Spleen (tissue), 11 donors: ENCODE data around the gene CABP2. TPM values are rescaled to one million over a fixed set of nuclear protein-coding genes. Genes with fewer than 3 reads are reported as not detected.

Source experiments
- DNase-seq: peaks from one replicate; pipeline ENCODE4 v3.0.0-alpha.2; 2020
- H3K27ac ChIP-seq, 8 donors: fragments of 200-600 bp; sonication (generic) in 7 of 8; 1 replicate in 4 of 8; 2 replicates in 4 of 8; pipeline versions ENCODE4 v1.5.0 to v1.8.0; 2016 to 2021; ENCODE audit warnings: inconsistent platforms in 4 of 8, mild to moderate bottlenecking in 4 of 8, moderate library complexity in 1 of 8
- H3K27me3 ChIP-seq, 7 donors: fragments of 200-600 bp; sonication (generic) in 6 of 7; replicated peaks in 1 of 7; 1 replicate in 4 of 7; 2 replicates in 3 of 7; pipeline versions ENCODE4 v1.5.0 to v1.8.0; 2016 to 2021; ENCODE audit warnings: inconsistent platforms in 3 of 7, mild to moderate bottlenecking in 1 of 7
- H3K36me3 ChIP-seq, 6 donors: fragments of 200-600 bp; sonication (generic) in 5 of 6; 1 replicate in 4 of 6; 2 replicates in 2 of 6; pipeline versions ENCODE4 v1.5.0 to v1.8.0; 2016 to 2021; ENCODE audit warnings: inconsistent platforms in 2 of 6
- H3K4me1 ChIP-seq, 6 donors: fragments of 200-600 bp; sonication (generic) in 5 of 6; 1 replicate in 3 of 6; 2 replicates in 3 of 6; pipeline versions ENCODE4 v1.5.0 to v1.8.0; 2016 to 2021; ENCODE audit warnings: inconsistent platforms in 3 of 6
- H3K4me3 ChIP-seq, 8 donors: fragments of 200-600 bp; sonication (generic) in 7 of 8; 1 replicate in 4 of 8; 2 replicates in 4 of 8; pipeline versions ENCODE4 v1.5.0 to v1.8.0; 2016 to 2021; ENCODE audit warnings: inconsistent platforms in 4 of 8, mild to moderate bottlenecking in 4 of 8, moderate library complexity in 2 of 8
- H3K9me3 ChIP-seq, 8 donors: fragments of 200-600 bp; sonication (generic) in 7 of 8; 1 replicate in 4 of 8; 2 replicates in 4 of 8; pipeline versions ENCODE4 v1.5.0 to v1.8.0; 2016 to 2021; ENCODE audit warnings: inconsistent platforms in 4 of 8
- POLR2A ChIP-seq, 3 donors: fragments of 450-650 bp; IDR thresholded peaks; one replicate each; pipeline ENCODE4 v1.5.1; 2017; ENCODE audit warnings: antibody characterized with exemption in 3 of 3, mild to moderate bottlenecking in 1 of 3
- POLR2AphosphoS5 ChIP-seq, 3 donors: sonication (generic); formaldehyde crosslinking; IDR thresholded peaks; one replicate each; pipeline ENCODE4 v1.5.1; 2017; ENCODE audit warnings: antibody characterized with exemption in 3 of 3
- WGBS, 5 donors: extraction: QIAGEN DNeasy Blood & Tissue Kit in 3 of 5; methylation state at CpG; one replicate each; pipeline versions ENCODE4 v1.1.5 to v1.1.7; 2013 to 2018; 5-methylcytosine and 5-hydroxymethylcytosine counted together
- intact Hi-C: fragments of 100-400 bp; cut with DNase I; formaldehyde crosslinking; loops from one replicate; pipeline ENCODE4 v1.15.0; 2023; ENCODE audit warnings: low total_unique reads
- polyA plus RNA-seq, 3 donors: library from polyadenylated mRNA; stranded (reverse); fragments of 200-250 nt; gene quantifications; one replicate each; pipeline ENCODE4 v1.2.1, GENCODE V29; 2013
- total RNA-seq, 7 donors: library from RNA; depleted of rRNA in 3 of 7; stranded (reverse); fragments of >200 nt in 3 of 7; fragmentation: NEBNext Ultra II Directional in 4 of 7; extraction: Animal tissue kit (Norgen Biotek cat#: 25700) in 4 of 7; gene quantifications; one replicate each; pipeline versions ENCODE4 v1.1.0 to v1.2.1, GENCODE V29; 2016 to 2021
- TF ChIP-seq, protein P1 (sequence below), 11 experiments: fragments of 200-600 bp in 7 of 11; fragments of 450-650 bp in 4 of 11; sonication (generic) in 4 of 11; IDR thresholded peaks in 8 of 11; conservative IDR thresholded peaks in 3 of 11; 1 replicate in 7 of 11; 2 replicates in 4 of 11; pipeline versions ENCODE4 v1.4.0 to v1.8.0; 2016 to 2021; ENCODE audit warnings: antibody characterized with exemption in 11 of 11, inconsistent platforms in 4 of 11, mild to moderate bottlenecking in 1 of 11
- donor health status: healthy with polysubstance abuse.
- donor health status: DM: no; HTN: no; CAD: no; lungs with moderate emphysema.
- donor health status: DM: no; HTN: no; CAD: no.
- donor health status: Bipolar disorder and iron deficiency.
- donor health status: healthy.
- donor health status: DM: no; HTN: no; CAD: no.
- donor health status: DM: yes; HTN: yes; CAD: no.

CABP2 gene
- total and polyA plus RNA-seq, 10 donors = not detected

- peak in 2 of 3 donors; percentile 11 to 45 for TF ChIP-seq POLR2AphosphoS5 (IDR thresholded peaks at IDR 0.05)
- no peak for TF ChIP-seq POLR2A (IDR thresholded peaks at IDR 0.05)
- no peaks in the 10 kb centered on the region for H3K9me3 ChIP-seq
- H3K36me3 ChIP-seq = peaks cover 0 to 100% (median 92%) of the 10 kb centered on the region in 6 donors
- no peak overlapping the region for H3K27ac ChIP-seq
- H3K27me3 ChIP-seq = no peaks in the 10 kb centered on the region
- no peak for DNase-seq
- intact Hi-C loops = no loop called here
- 91 to 95% (median 92%) methylated on average over 54 to 59 of the region's 59 CpGs for WGBS, 5 donors
- H3K4me3 ChIP-seq = no peak overlapping the region
- no peaks in the 10 kb centered on the region for H3K4me1 ChIP-seq
These were observed 28.6 kb downstream of the CABP2 start for GRCh38 chr11:67494371-67495233.

DNA sequence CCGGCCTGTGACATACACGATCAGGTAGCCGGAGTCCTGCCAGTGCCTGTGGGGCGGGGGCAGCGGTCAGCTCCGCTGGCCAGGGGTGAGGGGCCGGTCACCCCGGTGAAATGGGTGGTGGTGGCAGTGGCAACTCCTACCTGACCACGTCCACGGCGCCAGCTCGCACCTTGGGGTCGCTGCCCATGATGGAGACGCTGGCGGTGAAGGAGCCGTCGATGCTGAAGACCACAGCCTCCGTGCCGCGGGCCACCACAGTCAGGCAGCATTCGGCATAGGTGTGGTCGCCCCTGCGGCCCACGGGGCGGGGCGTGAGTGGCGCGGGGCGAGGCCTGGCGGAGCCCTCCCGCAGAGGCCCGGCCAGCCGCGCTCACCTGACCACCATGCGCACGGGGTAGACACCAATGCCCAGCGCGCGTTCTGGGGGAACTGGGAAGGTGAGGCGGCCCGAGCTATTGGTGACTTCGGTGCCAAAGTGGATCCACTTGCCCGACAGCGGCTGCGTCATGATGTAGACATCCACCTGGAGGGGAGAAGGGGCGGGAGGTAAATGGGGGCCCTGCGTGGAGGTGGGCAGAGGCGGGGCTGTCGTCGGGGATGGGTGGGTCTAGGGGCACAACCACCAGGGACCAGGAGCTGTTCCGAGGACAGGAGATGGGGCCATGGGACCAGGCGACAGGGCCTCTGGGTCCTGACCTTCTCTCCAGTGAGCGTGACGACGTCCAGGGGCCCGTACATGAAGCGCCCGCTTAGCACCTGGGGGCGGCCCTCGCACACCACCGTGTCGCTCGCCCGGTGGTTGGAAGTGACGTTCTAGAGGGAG, 29.5 kb downstream of the CABP2 start:
- peaks cover 0 to 100% (median 99%) of the 10 kb centered on the region in 6 donors for H3K36me3 ChIP-seq

DNA sequence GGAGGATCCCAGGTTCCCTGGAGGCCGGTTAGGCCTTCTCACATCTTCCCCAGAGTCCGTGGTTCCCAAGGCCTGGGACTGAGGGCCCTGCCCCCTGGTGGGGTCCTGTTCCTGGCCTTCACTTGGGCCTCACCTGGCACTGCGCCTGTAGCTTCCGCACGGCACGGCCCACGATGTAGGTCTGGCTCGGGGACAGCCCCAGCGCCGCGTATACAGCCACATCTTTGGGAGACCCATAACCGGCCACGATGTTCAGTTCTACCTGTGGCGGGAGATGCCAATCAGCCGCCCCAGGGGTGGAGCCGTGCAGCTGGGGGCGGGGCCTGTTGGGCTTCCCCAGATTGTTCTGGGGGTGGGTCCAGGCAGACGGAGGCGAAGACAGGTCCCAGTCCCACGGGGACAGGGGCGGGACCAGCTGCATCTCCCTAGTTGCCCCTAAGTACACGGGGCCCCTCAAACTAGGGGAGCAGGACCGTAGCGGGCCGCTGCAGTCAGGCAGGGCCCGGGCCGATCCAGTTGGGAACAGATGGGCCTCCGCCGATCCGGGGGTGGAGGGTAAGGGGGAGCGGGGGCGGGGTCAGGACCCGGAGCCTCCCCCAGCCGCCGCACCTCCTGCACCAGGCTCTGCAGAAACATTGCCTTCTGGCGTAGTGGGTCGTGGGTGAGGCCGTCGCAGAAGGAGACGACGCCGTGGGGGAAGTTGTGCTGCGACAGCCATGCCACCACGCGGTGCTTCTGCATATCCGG, 30.3 kb downstream of the CABP2 start:
- Histone ChIP-seq H3K4me3 (no peak overlapping the region), H3K36me3 (peaks cover 0 to 100% (median 95%) of the 10 kb centered on the region in 6 donors), H3K9me3 (no peaks in the 10 kb centered on the region), H3K27ac (no peak overlapping the region), H3K4me1 (peaks cover 0 to 6% (median 0%) of the 10 kb centered on the region in 6 donors), H3K27me3 (no peaks in the 10 kb centered on the region)
- DNase-seq = no peak
- intact Hi-C loops = no loop called here
- WGBS, 5 donors = 77 to 84% (median 83%) methylated on average over 27 to 46 of the region's 46 CpGs
- TF ChIP-seq POLR2A (IDR thresholded peaks at IDR 0.05) = no peak
- peak; percentile 21 to 64 (median 29) for TF ChIP-seq POLR2AphosphoS5 (IDR thresholded peaks at IDR 0.05)

More for the DNA sequence above, 29.5 kb downstream of the CABP2 start:
- TF ChIP-seq POLR2AphosphoS5 (IDR thresholded peaks at IDR 0.05) (peak in 2 of 3 donors; percentile 6), POLR2A (IDR thresholded peaks at IDR 0.05) (no peak)
- no peak for DNase-seq
- WGBS, 5 donors = 93 to 97% (median 95%) methylated on average over 51 to 65 of the region's 65 CpGs
- peaks cover 0 to 2% (median 0%) of the 10 kb centered on the region in 6 donors for H3K4me1 ChIP-seq
- no peaks in the 10 kb centered on the region for H3K9me3 ChIP-seq
- H3K27me3 ChIP-seq = no peaks in the 10 kb centered on the region
- no peak overlapping the region for H3K4me3 ChIP-seq
- intact Hi-C loops = no loop called here
- no peak overlapping the region for H3K27ac ChIP-seq

DNA sequence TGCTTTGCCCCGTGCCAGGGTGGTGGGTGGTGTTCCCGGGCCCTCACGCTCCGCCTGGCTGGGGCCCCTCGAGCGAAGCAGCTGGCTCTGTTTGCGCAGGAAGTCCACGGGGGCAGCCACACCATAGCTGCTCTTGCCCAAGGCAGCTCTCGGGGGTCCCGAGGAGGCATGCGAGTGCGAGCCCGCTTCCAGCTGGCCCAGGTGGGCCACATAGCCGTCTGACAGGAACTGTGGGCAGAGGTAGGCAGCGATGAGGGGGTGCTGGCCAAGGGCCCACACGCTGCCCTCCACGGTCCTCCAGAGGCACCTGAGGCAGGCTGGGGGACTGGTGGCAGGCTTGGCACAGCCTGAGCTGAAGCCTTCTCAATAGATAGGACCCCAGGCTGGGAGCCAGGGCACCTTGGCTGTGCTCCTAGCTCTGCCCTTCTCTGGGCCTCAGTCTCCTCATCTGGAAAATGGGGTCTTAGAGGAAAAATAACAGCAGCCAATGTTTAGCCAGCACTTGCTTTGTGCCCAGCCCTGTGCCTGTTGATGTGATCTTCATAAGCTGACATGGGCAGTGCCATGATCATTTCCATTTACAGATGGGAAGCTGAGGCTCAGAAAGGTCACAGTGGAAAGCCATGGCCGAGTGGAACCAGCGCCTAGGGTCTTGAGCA, 31.0 kb downstream of the CABP2 start:
- peak in 1 of 3 donors; percentile 41 for TF ChIP-seq POLR2AphosphoS5 (IDR thresholded peaks at IDR 0.05)
- no peak for TF ChIP-seq POLR2A (IDR thresholded peaks at IDR 0.05)
- TF ChIP-seq, protein P1, sequence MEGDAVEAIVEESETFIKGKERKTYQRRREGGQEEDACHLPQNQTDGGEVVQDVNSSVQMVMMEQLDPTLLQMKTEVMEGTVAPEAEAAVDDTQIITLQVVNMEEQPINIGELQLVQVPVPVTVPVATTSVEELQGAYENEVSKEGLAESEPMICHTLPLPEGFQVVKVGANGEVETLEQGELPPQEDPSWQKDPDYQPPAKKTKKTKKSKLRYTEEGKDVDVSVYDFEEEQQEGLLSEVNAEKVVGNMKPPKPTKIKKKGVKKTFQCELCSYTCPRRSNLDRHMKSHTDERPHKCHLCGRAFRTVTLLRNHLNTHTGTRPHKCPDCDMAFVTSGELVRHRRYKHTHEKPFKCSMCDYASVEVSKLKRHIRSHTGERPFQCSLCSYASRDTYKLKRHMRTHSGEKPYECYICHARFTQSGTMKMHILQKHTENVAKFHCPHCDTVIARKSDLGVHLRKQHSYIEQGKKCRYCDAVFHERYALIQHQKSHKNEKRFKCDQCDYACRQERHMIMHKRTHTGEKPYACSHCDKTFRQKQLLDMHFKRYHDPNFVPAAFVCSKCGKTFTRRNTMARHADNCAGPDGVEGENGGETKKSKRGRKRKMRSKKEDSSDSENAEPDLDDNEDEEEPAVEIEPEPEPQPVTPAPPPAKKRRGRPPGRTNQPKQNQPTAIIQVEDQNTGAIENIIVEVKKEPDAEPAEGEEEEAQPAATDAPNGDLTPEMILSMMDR (IDR thresholded peaks at IDR 0.05 in 8 of 11, conservative IDR thresholded peaks at IDR 0.05 in 3 of 11) = no peak
- 87 to 94% (median 89%) methylated on average over 3 to 19 of the region's 19 CpGs for WGBS, 5 donors
- intact Hi-C loops = no loop called here

More for the DNA sequence above, 31.0 kb downstream of the CABP2 start:
- Histone ChIP-seq H3K27me3 (no peaks in the 10 kb centered on the region), H3K4me3 (no peak overlapping the region), H3K27ac (no peak overlapping the region), H3K4me1 (peaks cover 0 to 14% (median 3%) of the 10 kb centered on the region in 6 donors), H3K9me3 (no peaks in the 10 kb centered on the region), H3K36me3 (peaks cover 0 to 100% (median 94%) of the 10 kb centered on the region in 6 donors)
- DNase-seq = no peak
